Activated T-helper 2 cell treated with anti-CD3 and anti-CD28 coated beads, Interferon-gamma antibody, Interleukin-2, Interleukin-4, amounts not matched to agents 10 μg/mL and 5 μg/mL and 100 μg/mL, durations not matched to agents 14 hours and 24 hours and 36 hours (primary cell): ENCODE measurements around the gene RNF125. TPM values are rescaled to one million over a fixed set of nuclear protein-coding genes. Genes with fewer than 3 reads are reported as not detected.
"Not testable (repeated sequence)": the region's sequence is repeated elsewhere in the genome, so short reads cannot be mapped to it uniquely, and the experiment has no call there.

Source experiments
- DNase-seq: peaks from one replicate; pipeline ENCODE4 v3.0.0; 2021; ENCODE audit warnings: low spot score
- H3K27ac Mint-ChIP-seq: one replicate; pipeline ENCODE4 v1.8.0; 2021; ENCODE audit warnings: mixed read lengths
- H3K27me3 Mint-ChIP-seq: one replicate; pipeline ENCODE4 v1.8.0; 2021; ENCODE audit warnings: low read depth, mixed read lengths
- H3K36me3 Mint-ChIP-seq: one replicate; pipeline ENCODE4 v1.8.0; 2021; ENCODE audit warnings: low read depth, mixed read lengths
- H3K4me1 Mint-ChIP-seq: one replicate; pipeline ENCODE4 v1.8.0; 2021; ENCODE audit warnings: low read depth, mixed read lengths
- H3K4me3 Mint-ChIP-seq: one replicate; pipeline ENCODE4 v1.8.0; 2021; ENCODE audit warnings: low read depth, mild to moderate bottlenecking, moderate library complexity, mixed read lengths
- H3K9me3 Mint-ChIP-seq: one replicate; pipeline ENCODE4 v1.8.0; 2021; ENCODE audit warnings: mixed read lengths
- intact Hi-C: fragments of 100-400 bp; cut with micrococcal nuclease; formaldehyde crosslinking; loops from one replicate; pipeline ENCODE4 v1.15.1; 2023
- total RNA-seq: library from RNA; stranded (reverse); gene quantifications from 2 replicates; pipeline ENCODE4 v1.2.3, GENCODE V29; 2022

RNF125 gene
- total RNA-seq, 1 donor from 2014 or later, result 83.6 TPM

GRCh38 chr18:31998880-31999412 is 19.7 kb upstream of the RNF125 start:
- Mint-ChIP-seq H3K27me3 (peaks cover 4% of the 10 kb centered on the region), H3K36me3 (no peaks in the 10 kb centered on the region), H3K9me3 (no peaks in the 10 kb centered on the region), H3K4me3 (no peak overlapping the region), H3K4me1 (peaks cover 4% of the 10 kb centered on the region), H3K27ac (no peak overlapping the region)
- no peak for DNase-seq
- intact Hi-C loops, result no loop called here

GRCh38 chr18:32001141-32001540 is 17.5 kb upstream of the RNF125 start:
- not testable (repeated sequence) for DNase-seq

GRCh38 chr18:32003822-32004221 is 14.8 kb upstream of the RNF125 start:
- H3K36me3 Mint-ChIP-seq, intact Hi-C loops, H3K27me3 Mint-ChIP-seq: not testable (repeated sequence)

More at GRCh38 chr18:32001141-32001540, 17.5 kb upstream of the RNF125 start:
- H3K9me3 Mint-ChIP-seq, H3K27ac Mint-ChIP-seq, H3K4me1 Mint-ChIP-seq, H3K36me3 Mint-ChIP-seq, H3K4me3 Mint-ChIP-seq, intact Hi-C loops, H3K27me3 Mint-ChIP-seq: not testable (repeated sequence)

GRCh38 chr18:32010124-32010721 is 8.4 kb upstream of the RNF125 start:
- no peak overlapping the region for H3K27ac Mint-ChIP-seq
- H3K9me3 Mint-ChIP-seq, result no peaks in the 10 kb centered on the region
- DNase-seq, result no peak

More at GRCh38 chr18:32003822-32004221, 14.8 kb upstream of the RNF125 start:
- not testable (repeated sequence) for H3K4me3 Mint-ChIP-seq, H3K27ac Mint-ChIP-seq, DNase-seq, H3K4me1 Mint-ChIP-seq, H3K9me3 Mint-ChIP-seq

GRCh38 chr18:32011193-32011592 is 7.4 kb upstream of the RNF125 start:
- Mint-ChIP-seq H3K4me1 (peaks cover 17% of the 10 kb centered on the region), H3K4me3 (no peak overlapping the region), H3K27ac (no peak overlapping the region), H3K27me3 (no peaks in the 10 kb centered on the region), H3K9me3 (no peaks in the 10 kb centered on the region), H3K36me3 (no peaks in the 10 kb centered on the region)
- intact Hi-C loops, result no loop called here
- no peak for DNase-seq

More at GRCh38 chr18:32010124-32010721, 8.4 kb upstream of the RNF125 start:
- Mint-ChIP-seq H3K4me1 (peaks cover 11% of the 10 kb centered on the region), H3K36me3 (no peaks in the 10 kb centered on the region), H3K4me3 (no peak overlapping the region), H3K27me3 (no peaks in the 10 kb centered on the region)
- intact Hi-C loops, result no loop called here

- H3K27me3 Mint-ChIP-seq, result no peaks in the 10 kb centered on the region
- H3K4me3 Mint-ChIP-seq, result peak overlapping the region; percentile 97
- H3K27ac Mint-ChIP-seq, result peak overlapping the region; percentile 96
- H3K36me3 Mint-ChIP-seq, result peaks cover 45% of the 10 kb centered on the region
- H3K9me3 Mint-ChIP-seq, result no peaks in the 10 kb centered on the region
- intact Hi-C loops, result loop anchor here (5.0 kb wide), 1 partner anchor 42 kb away; no protein-coding TSS in a partner anchor
- H3K4me1 Mint-ChIP-seq, result peaks cover 34% of the 10 kb centered on the region
- DNase-seq, result peak; percentile 57
Measured at GRCh38 chr18:32019251-32019948, 775 bp downstream of the RNF125 start.

- intact Hi-C loops, result loop anchor here (1.0 to 5.0 kb wide), 2 partner anchors 9 to 43 kb away; no protein-coding TSS in a partner anchor
- not testable (repeated sequence) for H3K9me3 Mint-ChIP-seq, H3K27me3 Mint-ChIP-seq
- H3K36me3 Mint-ChIP-seq, result peaks cover 52% of the 10 kb centered on the region
- peaks cover 38% of the 10 kb centered on the region for H3K4me1 Mint-ChIP-seq
- DNase-seq, result peak; percentile 58
- peak overlapping the region; percentile 96 for H3K27ac Mint-ChIP-seq
- H3K4me3 Mint-ChIP-seq, result peak overlapping the region; percentile 97
Measured at GRCh38 chr18:32019949-32020625, 1.5 kb downstream of the RNF125 start.

- Mint-ChIP-seq H3K27me3 (no peaks in the 10 kb centered on the region), H3K27ac (peak overlapping the region; percentile 83), H3K4me3 (peak overlapping the region; percentile 97), H3K4me1 (peaks cover 42% of the 10 kb centered on the region), H3K36me3 (peaks cover 64% of the 10 kb centered on the region), H3K9me3 (no peaks in the 10 kb centered on the region)
- DNase-seq, result no peak
- intact Hi-C loops, result no loop called here
Measured at GRCh38 chr18:32021756-32022564, 3.3 kb downstream of the RNF125 start.

- H3K27ac Mint-ChIP-seq, result peak overlapping the region; percentile 75
- no peaks in the 10 kb centered on the region for H3K27me3 Mint-ChIP-seq
- H3K36me3 Mint-ChIP-seq, result peaks cover 81% of the 10 kb centered on the region
- H3K4me1 Mint-ChIP-seq, result peaks cover 61% of the 10 kb centered on the region
- intact Hi-C loops, result loop anchor here (2.0 kb wide), 1 partner anchor 15 kb away; no protein-coding TSS in a partner anchor
- DNase-seq, result no peak
- peak overlapping the region; percentile 64 for H3K4me3 Mint-ChIP-seq
- H3K9me3 Mint-ChIP-seq, result no peaks in the 10 kb centered on the region
Measured at GRCh38 chr18:32025744-32026143, 7.1 kb downstream of the RNF125 start.

GRCh38 chr18:32026491-32027086 is 8.0 kb downstream of the RNF125 start:
- no peaks in the 10 kb centered on the region for H3K27me3 Mint-ChIP-seq
- no peak for DNase-seq
- H3K4me3 Mint-ChIP-seq, result peak overlapping the region; percentile 62
- peak overlapping the region; percentile 70 for H3K27ac Mint-ChIP-seq
- intact Hi-C loops, result loop anchor here (2.0 kb wide), 1 partner anchor 14 kb away; no protein-coding TSS in a partner anchor
- H3K36me3 Mint-ChIP-seq, result peaks cover 83% of the 10 kb centered on the region
- no peaks in the 10 kb centered on the region for H3K9me3 Mint-ChIP-seq
- H3K4me1 Mint-ChIP-seq, result peaks cover 68% of the 10 kb centered on the region

GRCh38 chr18:32029558-32029957 is 10.9 kb downstream of the RNF125 start:
- Mint-ChIP-seq H3K36me3 (peaks cover 84% of the 10 kb centered on the region), H3K4me3 (peak overlapping the region; percentile 37)
- intact Hi-C loops, result loop anchor here (1.0 kb wide), 1 partner anchor 9 kb away; no protein-coding TSS in a partner anchor

GRCh38 chr18:32032609-32033008 is 14.0 kb downstream of the RNF125 start:
- Mint-ChIP-seq H3K4me3 (peak overlapping the region; percentile 27), H3K27me3 (no peaks in the 10 kb centered on the region), H3K36me3 (peaks cover 87% of the 10 kb centered on the region), H3K9me3 (no peaks in the 10 kb centered on the region), H3K4me1 (peaks cover 76% of the 10 kb centered on the region), H3K27ac (peak overlapping the region; percentile 83)
- intact Hi-C loops, result no loop called here
- no peak for DNase-seq

More at GRCh38 chr18:32029558-32029957, 10.9 kb downstream of the RNF125 start:
- Mint-ChIP-seq H3K9me3 (no peaks in the 10 kb centered on the region), H3K27ac (peak overlapping the region; percentile 79), H3K4me1 (peaks cover 70% of the 10 kb centered on the region), H3K27me3 (no peaks in the 10 kb centered on the region)
- DNase-seq, result no peak
